ENCODE data around the gene RAPGEF1.

DNA sequence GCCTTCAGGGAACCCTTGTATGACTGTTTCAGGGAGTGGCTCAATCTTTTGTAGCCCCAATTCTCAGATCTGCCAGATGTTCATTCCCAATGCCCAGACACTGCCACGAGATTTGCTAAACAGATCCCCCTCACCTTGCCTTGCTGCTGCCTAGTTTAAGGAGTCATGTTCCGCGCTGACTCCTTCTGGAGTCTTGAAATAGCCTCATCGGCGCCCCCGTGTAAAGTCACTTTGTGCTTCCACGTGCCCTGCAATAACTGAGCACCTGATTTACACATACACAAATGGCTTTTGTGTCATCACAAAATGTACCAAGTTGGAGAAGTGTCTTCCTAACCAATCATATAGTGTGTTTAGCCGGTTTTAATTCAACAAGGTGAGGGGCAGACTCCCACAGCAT, 132.3 kb downstream of the RAPGEF1 start:
- TF ChIP-seq, protein P1, sequence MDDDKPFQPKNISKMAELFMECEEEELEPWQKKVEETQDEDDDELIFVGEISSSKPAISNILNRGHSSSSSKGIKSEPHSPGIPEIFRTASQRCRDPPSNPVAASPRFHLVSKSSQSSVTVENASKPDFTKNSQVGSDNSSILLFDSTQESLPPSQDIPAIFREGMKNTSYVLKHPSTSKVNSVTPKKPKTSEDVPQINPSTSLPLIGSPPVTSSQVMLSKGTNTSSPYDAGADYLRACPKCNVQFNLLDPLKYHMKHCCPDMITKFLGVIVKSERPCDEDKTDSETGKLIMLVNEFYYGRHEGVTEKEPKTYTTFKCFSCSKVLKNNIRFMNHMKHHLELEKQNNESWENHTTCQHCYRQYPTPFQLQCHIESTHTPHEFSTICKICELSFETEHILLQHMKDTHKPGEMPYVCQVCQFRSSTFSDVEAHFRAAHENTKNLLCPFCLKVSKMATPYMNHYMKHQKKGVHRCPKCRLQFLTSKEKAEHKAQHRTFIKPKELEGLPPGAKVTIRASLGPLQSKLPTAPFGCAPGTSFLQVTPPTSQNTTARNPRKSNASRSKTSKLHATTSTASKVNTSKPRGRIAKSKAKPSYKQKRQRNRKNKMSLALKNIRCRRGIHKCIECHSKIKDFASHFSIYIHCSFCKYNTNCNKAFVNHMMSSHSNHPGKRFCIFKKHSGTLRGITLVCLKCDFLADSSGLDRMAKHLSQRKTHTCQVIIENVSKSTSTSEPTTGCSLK (tag by site-specific recombination; IDR thresholded peaks at IDR 0.05): no peak
- TF ChIP-seq CTCF (tag by site-specific recombination; IDR thresholded peaks at IDR 0.05): no peak
- TF ChIP-seq ZNF416 (tag by site-specific recombination; IDR thresholded peaks at IDR 0.05): no peak
